HS-5 (cell line): Measurements from ENCODE around the gene PPL.

Experiments used
- DNase-seq: peaks from one replicate; pipeline ENCODE4 v3.0.0-alpha.2; 2012; ENCODE audit warnings: low read depth

PPL gene

DNA sequence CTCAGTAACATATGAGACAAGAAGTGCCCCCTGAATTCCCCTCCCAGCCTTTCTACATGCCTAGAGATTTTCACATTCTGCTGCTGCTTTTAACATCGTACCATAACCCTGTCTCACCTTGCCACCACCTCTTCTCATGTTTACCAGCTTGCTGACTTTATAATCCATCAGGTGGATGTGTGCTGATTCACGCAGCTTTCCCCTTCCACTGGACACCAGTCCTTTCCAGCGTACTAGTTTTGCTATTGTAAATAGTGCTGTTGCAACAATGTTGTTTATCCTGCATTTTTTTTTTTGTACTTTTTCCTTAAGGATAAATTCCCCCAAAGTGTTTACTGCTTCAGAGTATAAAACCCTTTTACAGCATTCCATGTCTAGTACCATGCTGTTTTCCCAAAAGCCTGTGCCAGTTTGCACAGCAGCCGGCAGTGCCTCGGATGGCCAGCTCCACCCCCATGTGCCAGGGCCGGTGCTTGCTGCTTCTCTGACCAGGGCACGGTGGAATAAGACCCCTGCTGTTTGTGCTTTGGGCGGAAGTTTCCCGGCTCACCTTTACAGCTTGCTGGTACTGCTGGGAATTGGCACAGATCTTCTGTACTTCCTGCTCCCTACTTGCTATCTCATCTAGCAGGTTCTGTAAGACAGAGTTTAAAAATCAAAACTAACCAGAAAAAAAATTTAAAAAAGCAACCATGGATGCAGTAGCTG, 48.4 kb downstream of the PPL start:
- no peak for DNase-seq

DNA sequence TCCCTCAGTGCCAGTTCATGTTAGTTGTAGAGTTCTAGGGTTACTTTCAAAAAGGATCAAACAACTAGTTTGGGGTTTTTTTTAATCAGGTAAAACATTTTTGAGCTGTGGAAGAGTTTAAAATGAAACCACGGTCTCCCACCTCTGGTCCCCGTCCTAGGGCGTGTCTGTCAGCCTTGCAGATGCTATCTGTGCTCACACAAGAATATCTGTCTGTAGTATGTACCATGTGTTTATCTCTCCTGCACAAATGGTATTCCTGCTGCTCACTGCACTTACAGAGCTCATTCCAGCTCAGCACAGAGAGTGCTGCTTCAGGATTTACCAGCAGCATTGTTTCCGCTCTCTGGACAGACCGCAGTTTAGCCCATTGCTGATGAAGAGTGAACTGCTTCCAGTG, 50.8 kb downstream of the PPL start:
- DNase-seq, result no peak

DNA sequence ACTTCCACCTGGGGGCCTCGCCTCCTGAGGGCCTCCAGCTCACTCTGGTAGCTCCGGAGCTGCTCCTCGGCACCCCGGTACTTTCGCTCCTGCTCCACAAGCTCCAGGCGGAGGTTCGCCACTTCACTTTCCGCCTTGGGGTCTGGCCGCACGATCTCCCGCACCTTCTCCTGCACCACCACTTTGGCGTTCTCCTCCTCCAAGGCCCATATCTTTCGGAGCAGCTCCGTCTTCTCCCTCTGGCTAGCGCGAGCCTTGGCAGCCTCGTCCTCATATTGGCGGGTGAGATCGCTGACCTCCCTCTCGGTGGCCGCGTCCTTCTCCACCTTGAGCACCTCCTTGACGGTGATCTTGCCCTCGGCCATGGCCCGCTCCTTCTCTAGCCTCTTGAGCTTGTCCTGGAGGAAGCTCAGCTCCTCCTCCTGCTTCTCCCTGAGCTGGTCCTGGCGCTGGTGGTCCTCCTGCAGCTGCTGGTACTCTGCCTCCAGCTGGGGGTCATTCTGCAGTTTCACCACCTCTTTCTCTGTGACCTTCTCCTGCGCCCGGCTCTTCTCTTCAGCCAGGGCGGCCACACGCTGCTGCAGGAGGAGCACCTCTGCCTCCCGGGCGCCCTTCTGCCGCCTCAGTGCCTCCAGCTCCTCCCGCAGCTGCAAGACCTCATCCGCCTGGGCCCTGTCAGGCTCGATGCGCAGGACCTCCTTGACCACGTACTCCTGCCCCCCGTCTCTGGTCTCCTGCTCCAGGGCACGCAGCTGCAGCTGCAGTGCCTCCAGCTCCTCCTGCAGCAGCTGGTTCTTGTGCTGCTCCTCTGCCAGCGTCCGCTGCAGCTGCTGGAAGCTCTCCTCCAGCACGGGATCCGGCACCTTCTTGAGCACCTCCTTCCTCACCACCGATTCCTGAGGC, 51.7 kb downstream of the PPL start:
- no peak for DNase-seq

DNA sequence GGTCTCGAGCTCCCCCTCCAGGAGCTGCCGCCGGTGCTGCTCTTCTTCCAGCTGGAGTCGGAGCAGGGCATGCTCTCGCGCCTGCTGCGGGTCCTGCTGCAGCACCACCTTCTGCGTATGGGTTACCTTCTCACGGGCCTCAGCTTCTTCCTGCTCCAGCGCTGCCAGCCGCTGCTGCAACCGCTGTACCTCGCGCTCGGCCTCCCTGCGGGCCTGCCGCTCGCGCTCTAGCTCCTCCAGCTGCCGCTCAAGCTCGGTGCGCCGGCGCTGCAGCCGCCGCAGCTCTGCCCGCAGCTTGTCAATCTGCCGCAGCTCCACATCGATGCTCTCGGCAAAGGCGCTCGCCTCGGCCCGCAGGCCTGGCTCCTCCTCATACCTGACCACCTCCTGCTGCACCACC, 52.7 kb downstream of the PPL start:
- DNase-seq, result no peak

DNA sequence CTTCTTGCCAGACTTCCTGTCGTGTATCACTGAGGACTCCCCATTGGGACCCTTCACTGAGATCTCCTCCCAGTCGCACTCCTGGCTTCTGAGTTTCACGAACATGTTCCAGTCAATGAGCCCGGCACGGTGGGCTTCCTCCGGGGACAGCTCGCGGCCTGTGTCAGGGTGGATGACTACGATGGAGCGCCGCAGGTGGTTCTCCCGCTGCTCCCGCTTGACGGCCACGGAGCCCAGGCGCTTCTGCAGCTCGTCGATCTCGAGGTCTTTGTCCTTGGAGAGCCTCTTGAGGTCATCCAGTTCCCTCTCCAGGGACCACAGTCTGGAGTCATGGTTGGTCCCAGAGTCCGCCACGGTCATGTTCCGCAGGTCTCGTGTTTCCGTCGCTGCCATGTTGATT, 53.4 kb downstream of the PPL start:
- DNase-seq, result no peak

DNA sequence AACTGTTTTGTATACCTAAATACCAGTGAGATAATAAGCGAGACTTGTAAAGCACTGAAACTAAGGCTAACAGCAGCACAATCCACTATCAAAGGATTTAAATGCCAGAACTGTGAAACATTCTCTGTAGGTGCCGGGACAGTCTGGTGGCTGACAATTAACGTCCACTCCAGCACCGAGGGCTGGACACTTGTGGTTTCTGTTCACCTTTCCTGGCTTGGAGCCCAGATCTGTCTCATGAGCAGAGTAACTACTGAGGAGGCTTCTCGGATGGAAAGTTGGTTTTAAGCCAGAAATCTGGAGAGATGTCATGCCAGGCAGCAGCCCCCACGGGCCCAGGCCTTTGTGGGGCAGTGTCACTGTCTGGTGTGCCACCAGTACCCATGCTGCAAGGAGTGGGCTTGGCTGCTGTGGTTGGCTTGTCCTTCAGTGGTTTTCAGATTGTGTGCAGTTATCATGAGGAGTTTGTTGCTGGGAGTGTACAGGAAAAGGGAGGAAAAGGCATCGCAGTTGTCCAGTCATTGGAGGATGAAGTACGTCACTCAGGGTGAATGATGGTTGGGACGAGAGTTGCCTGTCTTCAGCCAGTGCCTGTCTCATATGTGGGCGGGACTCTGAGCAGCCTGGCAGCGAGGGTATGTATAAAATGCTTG, 54.2 kb downstream of the PPL start:
- no peak for DNase-seq

DNA sequence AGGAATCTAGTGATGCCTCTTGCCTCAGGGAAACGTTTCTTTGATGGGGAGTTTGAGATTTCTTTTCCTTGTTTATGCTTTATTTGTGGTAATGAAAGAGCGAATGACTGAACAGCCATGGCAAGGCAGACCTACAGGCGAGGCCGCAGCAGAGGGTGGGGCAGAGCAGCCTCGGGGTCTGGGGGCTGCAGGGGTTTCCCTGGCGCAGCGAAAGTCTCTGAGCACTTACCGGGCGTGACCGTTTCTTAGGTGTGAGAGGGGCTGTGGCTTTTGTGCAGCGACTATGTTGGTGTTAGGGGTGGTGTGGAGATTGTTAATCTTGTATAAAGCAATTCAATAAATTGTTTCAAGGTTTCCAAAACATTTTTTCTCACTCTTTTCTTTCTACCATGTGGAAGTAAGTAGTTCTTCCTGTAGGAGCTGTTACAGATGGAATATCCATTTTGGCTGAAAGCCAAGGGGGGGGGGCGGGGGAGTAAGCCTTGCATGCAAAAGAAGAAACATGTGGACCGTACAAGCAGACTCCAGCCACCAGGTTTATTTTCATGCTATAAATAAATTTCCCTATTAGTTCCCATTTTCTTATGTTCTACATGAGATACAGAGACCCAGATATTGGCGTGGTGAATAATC, 54.8 kb downstream of the PPL start:
- no peak for DNase-seq

DNA sequence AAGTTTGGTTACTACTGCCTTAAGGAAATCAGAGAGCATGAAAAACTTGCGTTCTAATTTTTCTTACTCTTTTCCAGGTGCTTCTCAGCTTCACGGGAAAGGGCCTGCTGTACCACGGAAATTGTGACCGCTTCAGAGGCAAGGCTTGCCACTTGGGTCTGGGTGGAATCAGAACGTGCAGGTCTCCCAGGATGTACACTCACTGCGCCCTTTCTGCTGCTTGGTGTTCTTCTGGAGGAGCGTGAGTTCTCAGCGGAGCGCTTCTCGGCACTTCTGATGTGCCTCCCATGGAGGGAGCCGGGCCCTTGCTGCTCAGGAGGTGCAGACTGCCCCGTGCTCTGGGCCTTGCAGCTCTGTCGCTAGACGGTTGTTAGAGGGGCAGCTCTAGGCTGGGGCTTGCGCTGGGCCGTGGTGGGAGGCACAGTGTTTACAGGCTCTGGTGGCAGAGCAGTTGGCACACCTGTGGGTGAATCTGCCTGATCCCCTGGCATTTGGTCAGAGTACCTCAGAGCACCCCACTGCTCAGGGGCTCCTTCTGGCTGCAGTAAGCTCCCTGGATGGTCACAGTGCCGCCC, 56.9 kb downstream of the PPL start:
- no peak for DNase-seq

DNA sequence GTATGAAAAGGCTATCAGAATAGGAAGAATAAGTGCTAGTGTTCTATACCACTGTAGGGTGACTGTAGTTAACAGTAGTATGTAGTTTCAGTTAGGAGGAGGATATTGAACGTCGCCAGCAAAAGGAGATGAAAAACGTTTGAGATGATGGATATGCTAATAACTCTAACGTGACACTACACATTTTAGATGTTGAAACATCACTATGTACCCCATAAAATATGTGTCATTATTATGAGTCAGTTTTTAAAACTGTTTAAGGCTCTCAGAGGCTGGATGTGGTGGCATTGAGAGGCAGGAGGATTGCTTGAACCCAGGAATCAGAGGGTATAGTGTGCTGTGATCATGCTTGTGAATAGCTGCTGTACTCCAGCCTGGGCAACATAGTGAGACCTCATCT, 57.9 kb downstream of the PPL start:
- DNase-seq, result no peak

DNA sequence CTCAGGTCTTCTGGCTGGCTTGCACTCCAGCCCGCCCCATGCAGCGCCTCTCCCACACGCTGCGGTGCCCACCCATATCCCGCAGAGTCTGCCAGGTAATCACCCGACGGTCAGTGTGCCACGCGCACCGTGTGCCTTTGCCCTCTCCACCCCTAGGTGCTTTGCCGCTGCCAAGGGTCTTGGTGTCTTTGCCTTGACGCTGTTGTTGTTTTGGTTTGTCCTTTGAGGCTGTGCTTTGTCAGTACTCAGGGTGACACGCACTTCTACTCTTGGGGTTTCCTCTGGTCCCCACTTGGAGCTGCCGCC, 59.6 kb downstream of the PPL start:
- no peak for DNase-seq

DNA sequence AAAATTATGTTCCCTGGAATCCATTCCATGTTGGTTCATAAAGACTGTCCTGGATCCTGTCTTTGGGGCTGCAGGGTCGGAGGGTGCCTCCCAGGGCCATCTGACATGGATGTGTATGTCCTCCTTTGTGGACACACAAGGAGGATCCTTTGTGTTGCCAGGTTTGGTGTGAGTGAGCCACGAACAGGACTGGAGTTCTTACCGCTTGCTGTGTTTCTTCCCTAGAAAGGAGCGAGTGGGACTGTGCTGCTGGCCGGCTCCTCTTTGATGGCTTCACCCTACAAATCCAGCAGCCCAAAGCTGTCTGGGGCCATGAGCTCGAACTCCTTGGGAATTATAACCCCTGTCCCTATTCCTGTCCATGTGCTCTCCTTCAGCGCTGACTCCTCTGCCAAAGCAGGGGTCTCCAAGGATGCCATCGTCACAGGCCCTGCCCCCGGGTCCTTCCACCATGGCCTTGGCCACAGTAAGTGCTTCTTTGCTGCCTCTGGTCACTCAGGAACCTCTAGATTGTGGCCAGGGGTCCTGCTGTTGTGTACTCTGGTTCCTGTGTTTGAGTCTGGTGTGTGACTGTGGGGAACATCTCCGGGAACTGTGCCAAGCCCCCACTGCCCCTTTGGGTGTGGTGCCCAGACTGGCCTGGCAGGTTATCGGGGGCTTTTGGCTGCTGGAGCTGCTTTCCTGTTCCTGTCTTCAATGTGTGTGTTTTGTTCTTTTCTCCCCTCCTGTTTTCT, 60.1 kb downstream of the PPL start:
- no peak for DNase-seq

DNA sequence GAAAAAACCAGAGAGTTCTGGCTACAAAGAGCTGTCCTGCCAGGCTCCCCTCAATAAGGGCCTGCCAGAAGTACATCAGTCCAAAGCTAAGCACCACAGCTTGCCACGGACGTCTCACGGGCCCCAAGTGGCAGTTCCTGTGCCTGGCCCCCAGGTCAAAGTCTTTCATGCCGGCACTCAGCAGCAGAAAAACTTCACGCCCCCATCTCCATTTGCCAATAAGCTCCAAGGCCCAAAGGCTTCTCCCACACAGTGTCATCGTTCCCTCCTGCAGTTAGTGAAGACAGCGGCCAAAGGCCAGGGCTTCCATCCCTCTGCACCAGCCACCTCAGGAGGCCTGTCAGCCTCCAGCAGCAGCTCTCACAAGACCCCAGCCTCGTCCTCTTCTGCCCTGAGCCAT, 62.3 kb downstream of the PPL start:
- no peak for DNase-seq

DNA sequence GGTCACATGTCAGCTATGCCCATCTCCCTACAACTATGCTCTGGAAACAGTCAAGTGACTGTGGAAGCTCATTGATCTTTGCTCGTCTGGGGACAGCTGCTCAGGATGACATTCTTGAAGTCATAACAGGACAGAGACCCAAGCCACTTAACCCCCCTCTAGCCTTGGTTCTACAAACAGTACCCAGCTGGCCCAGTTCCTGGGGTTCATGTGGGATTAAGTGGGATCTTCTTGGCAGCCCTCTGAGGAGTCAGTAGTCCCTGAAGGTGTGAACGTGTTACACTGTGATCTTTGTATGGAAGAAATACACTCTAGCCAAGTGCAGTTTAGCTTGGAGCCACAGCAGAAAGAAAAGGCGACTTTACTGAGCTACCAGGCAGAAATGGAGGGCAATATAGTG, 63.9 kb downstream of the PPL start:
- no peak for DNase-seq

DNA sequence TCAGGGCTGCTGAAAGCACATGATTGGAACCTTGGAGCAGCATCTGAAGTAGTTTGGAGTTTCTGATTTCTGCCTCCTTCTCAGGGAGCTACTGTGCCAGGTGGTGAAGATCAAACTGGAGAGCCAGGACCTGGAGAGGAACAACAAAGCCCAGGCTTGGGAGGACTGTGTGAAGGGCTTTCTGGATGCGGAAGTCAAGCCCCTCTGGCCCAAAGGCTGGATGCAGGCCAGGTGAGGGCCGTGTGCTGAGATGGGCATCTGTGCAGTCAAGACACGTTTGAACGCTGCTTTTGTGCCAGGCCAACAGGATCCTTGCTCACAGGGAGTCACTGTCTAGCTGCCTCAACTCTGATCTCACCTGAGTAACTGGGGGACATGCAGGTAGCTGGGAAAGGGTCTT, 65.9 kb downstream of the PPL start:
- no peak for DNase-seq

DNA sequence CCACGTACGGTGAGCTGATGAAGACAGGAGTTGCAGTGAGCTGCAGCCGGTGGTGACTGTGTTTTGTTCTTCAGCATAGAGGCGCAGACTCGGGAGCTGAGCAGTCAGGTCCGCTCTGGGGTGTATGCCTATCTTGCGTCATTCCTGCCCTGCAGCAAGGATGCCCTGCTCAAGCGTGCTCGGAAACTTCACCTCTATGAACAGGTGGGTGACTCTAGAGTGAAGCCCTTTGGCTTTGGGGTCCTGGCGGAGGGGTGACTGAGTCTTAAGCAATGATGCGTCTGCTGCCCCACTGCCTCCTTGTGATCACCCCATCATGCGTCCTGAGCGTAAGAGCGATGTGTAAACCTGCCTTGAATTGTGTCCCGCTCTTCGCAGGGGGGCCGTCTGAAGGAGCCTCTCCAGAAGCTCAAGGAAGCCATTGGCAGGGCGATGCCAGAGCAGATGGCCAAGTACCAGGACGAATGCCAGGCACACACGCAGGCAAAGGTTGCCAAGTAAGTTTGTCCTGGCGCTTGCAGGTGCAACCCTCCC, 66.7 kb downstream of the PPL start:
- no peak for DNase-seq

DNA sequence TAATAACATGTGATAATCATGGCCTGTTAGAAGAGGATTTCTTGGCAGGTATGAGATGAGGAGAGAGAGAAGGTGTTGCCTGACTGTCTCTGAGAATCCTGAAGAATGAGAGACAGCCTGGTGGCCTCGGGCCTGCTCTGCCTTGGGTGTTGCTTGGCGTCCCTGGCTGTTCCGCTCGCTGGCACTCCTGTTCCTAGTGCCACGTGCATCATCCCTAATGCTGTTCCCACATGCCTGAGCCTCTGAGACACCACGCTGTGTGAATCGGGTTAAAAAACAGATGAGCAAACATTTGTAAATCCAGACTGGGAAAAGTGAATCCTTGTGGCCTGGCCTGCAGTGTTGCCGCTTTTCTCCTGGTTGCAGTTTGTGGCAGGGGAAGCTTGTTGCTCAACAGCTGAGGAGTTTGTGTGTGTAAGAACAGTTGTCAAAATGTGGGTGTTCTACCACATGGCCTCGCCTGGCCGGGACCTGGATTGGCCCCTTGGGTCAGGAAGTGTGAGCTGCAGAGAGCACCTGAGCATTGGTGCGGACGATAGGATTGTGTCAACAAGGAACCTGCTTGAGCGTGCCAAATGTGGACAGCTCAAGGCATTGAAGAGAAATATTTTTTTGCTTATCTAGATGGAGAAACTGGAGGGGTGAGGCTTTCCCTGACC, 67.7 kb downstream of the PPL start:
- DNase-seq, result no peak

DNA sequence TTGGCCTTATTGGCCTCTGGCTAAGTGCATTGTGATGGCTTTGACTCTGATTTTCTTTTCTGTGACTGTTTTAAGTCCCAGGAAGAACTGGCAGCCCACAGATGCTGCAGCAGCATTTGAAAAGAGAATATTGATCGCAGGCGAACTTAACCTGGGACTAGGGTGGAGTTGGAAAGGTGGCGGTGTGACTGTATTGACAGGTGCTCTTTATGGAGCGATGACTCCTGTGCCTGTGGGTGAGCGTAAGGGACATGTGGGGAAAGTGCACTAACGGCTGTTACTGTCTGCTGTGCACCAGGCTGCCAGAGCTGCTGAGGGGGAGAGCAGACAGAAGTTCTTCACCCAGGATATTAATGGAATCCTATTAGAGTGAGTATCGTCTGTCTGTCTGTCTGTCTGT, 68.4 kb downstream of the PPL start:
- DNase-seq, result no peak

DNA sequence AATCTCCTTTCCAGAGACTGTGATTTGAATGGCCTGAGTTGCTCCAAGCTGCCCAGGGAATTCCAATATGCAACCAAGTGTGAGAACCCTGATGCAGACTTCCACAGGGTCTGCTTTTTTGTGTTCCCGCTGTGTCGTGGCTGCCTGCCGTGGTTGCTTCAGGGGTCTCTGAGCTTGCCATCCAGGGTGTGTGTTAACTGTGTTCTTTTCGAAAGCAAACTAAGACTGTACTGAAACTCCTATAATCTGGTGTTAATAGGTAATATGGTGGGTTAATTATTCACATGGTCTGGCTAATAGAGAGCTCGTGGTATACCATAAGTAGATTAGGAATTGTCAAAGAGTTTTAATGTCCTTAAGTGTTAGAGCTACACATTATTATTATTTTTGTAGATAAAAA, 68.9 kb downstream of the PPL start:
- no peak for DNase-seq

DNA sequence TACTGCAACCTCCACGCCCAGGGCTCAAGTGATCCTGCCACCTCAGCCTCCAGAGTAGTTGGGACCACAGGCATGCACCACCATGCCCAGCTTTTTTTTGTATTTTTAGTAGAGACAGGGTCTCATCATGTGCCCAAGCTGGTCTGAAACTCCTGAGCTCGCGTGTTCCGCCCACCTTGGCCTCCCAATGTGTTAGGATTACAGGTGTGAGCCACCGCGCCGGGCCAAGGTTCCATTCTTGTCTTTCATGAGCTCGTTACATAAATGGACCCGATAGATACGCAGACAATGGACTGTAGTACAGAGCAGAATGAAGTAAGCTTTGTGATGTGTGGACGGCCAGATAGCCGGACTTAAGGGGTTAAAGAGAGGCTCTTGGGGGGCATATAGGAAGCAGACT, 70.4 kb downstream of the PPL start:
- DNase-seq, result no peak

DNA sequence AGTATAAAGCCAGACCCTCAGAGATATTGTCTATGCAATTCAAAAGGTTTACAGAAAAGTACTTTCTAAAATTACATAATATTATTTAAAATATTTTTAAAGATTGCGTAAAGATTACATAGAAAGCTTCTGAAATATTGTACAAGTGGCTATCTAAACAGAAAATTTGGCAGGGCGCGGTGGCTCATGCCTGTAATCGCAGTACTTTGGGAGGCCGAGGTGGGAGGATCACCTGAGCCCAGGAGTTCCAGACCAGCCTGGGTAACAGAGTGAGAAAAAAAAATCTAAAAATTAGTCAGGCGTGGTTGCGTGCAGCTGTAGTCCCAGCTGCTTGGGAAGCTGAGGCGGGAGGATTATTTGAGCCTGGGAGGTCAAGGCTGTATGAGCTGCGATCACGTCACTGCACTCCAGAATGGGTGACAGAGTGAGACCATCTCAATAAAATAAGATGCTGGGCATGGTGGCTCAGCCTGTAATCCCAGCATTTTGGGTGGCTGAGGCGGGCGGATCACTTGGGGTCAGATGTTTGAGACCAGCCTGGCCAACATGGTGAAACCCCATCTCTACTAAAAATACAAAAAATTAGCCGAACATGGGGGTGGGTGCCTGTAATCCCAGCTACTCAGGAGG, 71.6 kb downstream of the PPL start:
- DNase-seq, result no peak

DNA sequence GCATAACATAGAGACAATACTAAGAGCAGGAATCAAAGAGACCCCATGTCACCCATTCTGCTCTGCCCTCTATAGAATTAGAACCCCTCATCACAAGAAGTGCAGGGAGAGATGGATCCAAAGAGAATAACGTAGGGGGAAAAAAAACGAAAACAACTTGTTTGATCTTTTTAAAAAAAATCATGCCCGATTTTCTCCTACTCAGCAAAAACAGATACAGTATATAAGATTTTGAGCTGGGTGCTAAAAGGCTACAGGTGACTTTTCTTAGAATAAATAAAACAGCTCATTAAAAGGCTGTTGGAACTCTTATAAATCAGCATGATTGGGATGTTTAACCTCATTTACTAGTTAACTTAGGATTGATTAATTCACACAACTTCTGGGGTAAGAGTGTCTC, 72.2 kb downstream of the PPL start:
- no peak for DNase-seq
